Measurements from ENCODE around the gene IL33. TPM values are rescaled to one million over a fixed set of nuclear protein-coding genes. Genes with fewer than 3 reads are reported as not detected.

IL33 gene
- total RNA-seq, 1 experiment from 2014 or later = not detected

GRCh38 chr9:6198251-6198650, 17.4 kb upstream of the IL33 start:
- H3K27ac ChIP-seq = no peak overlapping the region
- no peak overlapping the region for H3K4me3 ChIP-seq
- no peak for DNase-seq (ENCODE audit: low read depth in 1 of 2, low spot score in 2 of 2)
- H3K9me3 ChIP-seq (replicated peaks) = no peaks in the 10 kb centered on the region
- no peaks in the 10 kb centered on the region for H3K4me1 ChIP-seq (replicated peaks)
- no peaks in the 10 kb centered on the region for H3K27me3 ChIP-seq (replicated peaks)
- H3K36me3 ChIP-seq = no peaks in the 10 kb centered on the region

- H3K9me3 ChIP-seq (replicated peaks) = no peaks in the 10 kb centered on the region
- no peaks in the 10 kb centered on the region for H3K27me3 ChIP-seq (replicated peaks)
- no peak overlapping the region for H3K4me3 ChIP-seq
- no peaks in the 10 kb centered on the region for H3K36me3 ChIP-seq
- H3K4me1 ChIP-seq (replicated peaks) = no peaks in the 10 kb centered on the region
- no peak for DNase-seq (ENCODE audit: low read depth in 1 of 2, low spot score in 2 of 2)
- no peak overlapping the region for H3K27ac ChIP-seq
These were observed 16.0 kb upstream of the IL33 start for GRCh38 chr9:6199596-6199995.

- Histone ChIP-seq H3K9me3 (replicated peaks) (no peaks in the 10 kb centered on the region), H3K27me3 (replicated peaks) (no peaks in the 10 kb centered on the region), H3K36me3 (no peaks in the 10 kb centered on the region), H3K4me1 (replicated peaks) (no peaks in the 10 kb centered on the region), H3K27ac (no peak overlapping the region), H3K4me3 (no peak overlapping the region)
- DNase-seq (ENCODE audit: low read depth in 1 of 2, low spot score in 2 of 2) = no peak
These were observed 14.8 kb upstream of the IL33 start for GRCh38 chr9:6200761-6201160.

GRCh38 chr9:6209966-6210365, 5.6 kb upstream of the IL33 start:
- Histone ChIP-seq H3K4me3 (no peak overlapping the region), H3K4me1 (replicated peaks) (no peaks in the 10 kb centered on the region), H3K27me3 (replicated peaks) (no peaks in the 10 kb centered on the region), H3K27ac (no peak overlapping the region), H3K36me3 (no peaks in the 10 kb centered on the region), H3K9me3 (replicated peaks) (no peaks in the 10 kb centered on the region)
- DNase-seq (ENCODE audit: low read depth in 1 of 2, low spot score in 2 of 2) = no peak

GRCh38 chr9:6212722-6213375, 2.8 kb upstream of the IL33 start:
- no peaks in the 10 kb centered on the region for H3K4me1 ChIP-seq (replicated peaks)
- no peak overlapping the region for H3K4me3 ChIP-seq
- H3K9me3 ChIP-seq (replicated peaks) = no peaks in the 10 kb centered on the region
- no peaks in the 10 kb centered on the region for H3K27me3 ChIP-seq (replicated peaks)
- H3K36me3 ChIP-seq = no peaks in the 10 kb centered on the region
- no peak overlapping the region for H3K27ac ChIP-seq
- DNase-seq (ENCODE audit: low read depth in 1 of 2, low spot score in 2 of 2) = no peak

- no peak overlapping the region for H3K27ac ChIP-seq
- no peaks in the 10 kb centered on the region for H3K27me3 ChIP-seq (replicated peaks)
- no peaks in the 10 kb centered on the region for H3K9me3 ChIP-seq (replicated peaks)
- no peaks in the 10 kb centered on the region for H3K36me3 ChIP-seq
- no peak overlapping the region for H3K4me3 ChIP-seq
- DNase-seq (ENCODE audit: low read depth in 1 of 2, low spot score in 2 of 2) = no peak
- H3K4me1 ChIP-seq (replicated peaks) = no peaks in the 10 kb centered on the region
These were observed 1.2 kb upstream of the IL33 start for GRCh38 chr9:6214434-6214833.

- no peaks in the 10 kb centered on the region for H3K4me1 ChIP-seq (replicated peaks)
- H3K27ac ChIP-seq = no peak overlapping the region
- no peaks in the 10 kb centered on the region for H3K36me3 ChIP-seq
- H3K9me3 ChIP-seq (replicated peaks) = no peaks in the 10 kb centered on the region
- H3K27me3 ChIP-seq (replicated peaks) = no peaks in the 10 kb centered on the region
- DNase-seq (ENCODE audit: low read depth in 1 of 2, low spot score in 2 of 2) = no peak
- H3K4me3 ChIP-seq = no peak overlapping the region
These were observed 704 bp upstream of the IL33 start for GRCh38 chr9:6214903-6215302.

- H3K9me3 ChIP-seq (replicated peaks) = no peaks in the 10 kb centered on the region
- no peaks in the 10 kb centered on the region for H3K27me3 ChIP-seq (replicated peaks)
- DNase-seq (ENCODE audit: low read depth in 1 of 2, low spot score in 2 of 2) = no peak
- no peak overlapping the region for H3K4me3 ChIP-seq
- no peak overlapping the region for H3K27ac ChIP-seq
- no peaks in the 10 kb centered on the region for H3K4me1 ChIP-seq (replicated peaks)
- H3K36me3 ChIP-seq = no peaks in the 10 kb centered on the region
These were observed 395 bp downstream of the IL33 start for GRCh38 chr9:6216002-6216401.

- Histone ChIP-seq H3K27me3 (replicated peaks) (no peaks in the 10 kb centered on the region), H3K36me3 (no peaks in the 10 kb centered on the region), H3K9me3 (replicated peaks) (no peaks in the 10 kb centered on the region), H3K4me1 (replicated peaks) (no peaks in the 10 kb centered on the region), H3K27ac (no peak overlapping the region), H3K4me3 (no peak overlapping the region)
- DNase-seq (ENCODE audit: low read depth in 1 of 2, low spot score in 2 of 2) = no peak
These were observed 1.3 kb downstream of the IL33 start for GRCh38 chr9:6216951-6217350.

- Histone ChIP-seq H3K27me3 (replicated peaks) (no peaks in the 10 kb centered on the region), H3K9me3 (replicated peaks) (no peaks in the 10 kb centered on the region), H3K36me3 (no peaks in the 10 kb centered on the region), H3K4me1 (replicated peaks) (no peaks in the 10 kb centered on the region), H3K4me3 (no peak overlapping the region), H3K27ac (no peak overlapping the region)
- DNase-seq (ENCODE audit: low read depth in 1 of 2, low spot score in 2 of 2) = no peak
These were observed 2.5 kb downstream of the IL33 start for GRCh38 chr9:6218099-6218502.

GRCh38 chr9:6219040-6219439, 3.4 kb downstream of the IL33 start:
- DNase-seq (ENCODE audit: low read depth in 1 of 2, low spot score in 2 of 2) = no peak
- H3K4me3 ChIP-seq = no peak overlapping the region
- no peaks in the 10 kb centered on the region for H3K36me3 ChIP-seq
- no peaks in the 10 kb centered on the region for H3K9me3 ChIP-seq (replicated peaks)
- no peaks in the 10 kb centered on the region for H3K4me1 ChIP-seq (replicated peaks)
- no peaks in the 10 kb centered on the region for H3K27me3 ChIP-seq (replicated peaks)
- H3K27ac ChIP-seq = no peak overlapping the region

- Histone ChIP-seq H3K9me3 (replicated peaks) (no peaks in the 10 kb centered on the region), H3K27ac (no peak overlapping the region), H3K4me3 (no peak overlapping the region), H3K27me3 (replicated peaks) (no peaks in the 10 kb centered on the region), H3K36me3 (no peaks in the 10 kb centered on the region), H3K4me1 (replicated peaks) (no peaks in the 10 kb centered on the region)
- no peak for DNase-seq (ENCODE audit: low read depth in 1 of 2, low spot score in 2 of 2)
These were observed 4.4 kb downstream of the IL33 start for GRCh38 chr9:6219981-6220380.

- Histone ChIP-seq H3K4me1 (replicated peaks) (no peaks in the 10 kb centered on the region), H3K36me3 (no peaks in the 10 kb centered on the region), H3K27me3 (replicated peaks) (no peaks in the 10 kb centered on the region), H3K9me3 (replicated peaks) (no peaks in the 10 kb centered on the region), H3K27ac (no peak overlapping the region), H3K4me3 (no peak overlapping the region)
- no peak for DNase-seq (ENCODE audit: low read depth in 1 of 2, low spot score in 2 of 2)
These were observed 9.0 kb downstream of the IL33 start for GRCh38 chr9:6224393-6225154.

- H3K4me1 ChIP-seq (replicated peaks) = no peaks in the 10 kb centered on the region
- no peak overlapping the region for H3K4me3 ChIP-seq
- H3K27me3 ChIP-seq (replicated peaks) = no peaks in the 10 kb centered on the region
- H3K36me3 ChIP-seq = no peaks in the 10 kb centered on the region
- H3K9me3 ChIP-seq (replicated peaks) = no peaks in the 10 kb centered on the region
- DNase-seq (ENCODE audit: low read depth in 1 of 2, low spot score in 2 of 2) = no peak
- no peak overlapping the region for H3K27ac ChIP-seq
These were observed 11.1 kb downstream of the IL33 start for GRCh38 chr9:6226696-6227095.

All from SJSA1 (cell line).